DLD1 (cell line): ENCODE results near the gene ZNF763.
"Not testable (repeated sequence)": the region's sequence is repeated elsewhere in the genome, so short reads cannot be mapped to it uniquely, and the experiment has no call there.

Experiments
- in situ Hi-C: cut with HindIII; loops from 2 replicates; pipeline ENCODE4 v1.10.0; 2017; ENCODE audit warnings: low sequenced_read_pairs

Gene ZNF763

DNA sequence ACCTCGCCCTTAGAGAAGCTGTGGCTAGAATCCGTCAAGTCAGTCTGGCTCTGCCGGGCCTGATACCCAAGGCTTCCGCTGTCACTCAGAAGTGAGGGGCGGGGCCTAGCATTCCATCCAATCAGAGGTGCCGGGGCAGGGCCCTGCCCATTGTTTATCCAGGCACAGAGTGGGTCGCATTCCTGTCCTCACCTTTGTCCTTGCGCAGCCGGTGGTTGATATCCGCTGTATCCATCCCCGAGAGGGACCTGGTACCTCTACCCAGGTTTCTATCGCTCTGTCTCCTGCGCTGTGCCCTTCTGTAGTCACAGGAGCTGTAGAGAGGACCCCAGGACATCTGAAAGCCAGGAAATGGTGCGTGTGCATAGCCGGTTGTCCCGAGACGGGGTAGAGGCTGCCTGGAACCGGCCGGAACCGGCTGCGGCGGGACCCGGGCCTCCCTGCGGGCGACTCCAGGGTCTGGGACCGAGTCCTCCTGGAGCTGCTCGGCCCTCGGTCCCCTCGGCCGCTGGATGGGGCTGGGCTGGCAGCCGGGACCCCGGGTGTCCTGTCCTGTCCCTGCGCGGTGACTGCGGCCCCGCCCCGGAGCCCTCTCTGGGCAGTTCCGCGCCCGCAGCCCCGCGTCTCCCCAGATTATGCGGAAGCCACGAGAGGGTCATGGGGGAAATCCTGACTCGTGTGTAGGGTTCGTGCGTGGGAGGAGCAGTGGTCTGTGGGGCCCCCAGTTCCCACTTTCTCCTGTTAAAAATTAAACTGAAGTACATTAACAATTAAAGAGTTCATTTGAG lies at the start of gene ZNF763:
TSS of gene ZNF763 (plus strand) at position 183 of the 788 bp plus-strand sequence. CDS start at position 352, 169 bp downstream.
- in situ Hi-C loops = no loop called here

DNA sequence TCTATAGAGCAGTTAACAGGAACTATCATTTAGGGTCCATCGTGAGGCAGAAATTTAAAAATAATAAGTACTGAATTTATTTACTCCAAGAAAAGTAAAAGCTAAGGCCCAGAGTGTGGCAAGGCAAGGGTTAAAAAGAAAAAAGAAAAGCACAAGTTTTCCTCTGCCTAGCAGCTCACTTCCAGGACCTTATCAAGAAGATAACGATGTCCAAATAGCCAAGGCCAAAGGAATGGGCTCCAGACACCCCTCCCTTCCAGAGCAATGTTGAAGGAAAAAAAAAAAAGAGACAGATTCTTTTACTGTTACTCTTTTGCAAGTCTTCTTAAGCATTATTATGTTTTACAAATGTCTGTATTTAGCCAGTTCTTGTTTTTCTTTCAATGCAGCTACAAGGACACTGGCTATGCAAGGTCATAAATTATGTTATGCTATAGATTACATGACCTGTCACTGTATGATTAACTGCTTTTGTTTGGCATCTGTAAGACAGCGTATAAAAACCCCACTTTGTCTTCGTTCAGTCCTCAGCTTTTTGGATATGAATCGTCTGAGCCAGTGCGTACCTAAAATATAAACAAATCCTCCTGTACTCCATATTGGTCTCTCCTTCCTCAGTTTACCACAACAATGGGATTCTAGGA lies 42.9 kb upstream of the ZNF763 start:
- in situ Hi-C loops = no loop called here

DNA sequence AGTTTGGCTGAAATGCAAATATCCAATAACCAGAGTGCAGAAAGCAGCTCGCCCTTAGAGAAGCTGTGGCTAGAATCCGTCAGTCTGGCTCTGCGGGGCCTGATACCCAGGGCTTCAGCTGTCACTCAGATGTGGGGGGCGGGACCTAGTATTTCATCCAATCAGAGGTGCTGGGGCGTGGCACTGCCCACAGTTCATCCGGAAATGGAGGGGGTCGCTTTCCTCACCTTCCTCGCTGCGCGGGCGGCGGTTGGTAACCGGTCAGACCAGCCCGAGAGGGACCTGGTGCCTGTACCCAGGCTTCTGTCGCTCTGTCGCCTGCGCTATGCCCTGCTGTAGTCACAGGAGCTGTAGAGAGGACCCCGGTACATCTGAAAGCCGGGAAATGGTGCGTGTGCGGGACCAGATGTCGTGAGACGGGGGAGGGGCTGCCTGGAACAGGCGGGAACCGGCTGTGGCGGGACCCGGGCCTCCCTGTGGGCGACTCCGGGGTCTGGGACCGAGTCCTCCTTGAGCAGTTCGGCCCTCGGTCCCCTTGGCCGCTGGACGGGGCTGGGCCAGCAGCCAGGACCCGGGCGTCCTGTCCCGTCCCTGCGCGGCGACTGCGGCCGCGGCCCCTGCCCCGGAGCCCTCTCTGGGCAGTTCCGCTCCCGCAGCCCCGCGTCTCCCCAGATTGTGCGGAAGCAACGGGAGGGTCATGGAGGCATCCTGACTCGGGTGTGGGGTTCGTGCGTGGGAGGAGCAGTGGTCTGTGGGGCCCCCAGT lies 39.8 kb upstream of the ZNF763 start, which contains the start of gene ZNF700:
TSS of gene ZNF700 (plus strand) at position 222 of the 765 bp plus-strand sequence. CDS start at position 326, 104 bp downstream.
- in situ Hi-C loops = no loop called here

DNA sequence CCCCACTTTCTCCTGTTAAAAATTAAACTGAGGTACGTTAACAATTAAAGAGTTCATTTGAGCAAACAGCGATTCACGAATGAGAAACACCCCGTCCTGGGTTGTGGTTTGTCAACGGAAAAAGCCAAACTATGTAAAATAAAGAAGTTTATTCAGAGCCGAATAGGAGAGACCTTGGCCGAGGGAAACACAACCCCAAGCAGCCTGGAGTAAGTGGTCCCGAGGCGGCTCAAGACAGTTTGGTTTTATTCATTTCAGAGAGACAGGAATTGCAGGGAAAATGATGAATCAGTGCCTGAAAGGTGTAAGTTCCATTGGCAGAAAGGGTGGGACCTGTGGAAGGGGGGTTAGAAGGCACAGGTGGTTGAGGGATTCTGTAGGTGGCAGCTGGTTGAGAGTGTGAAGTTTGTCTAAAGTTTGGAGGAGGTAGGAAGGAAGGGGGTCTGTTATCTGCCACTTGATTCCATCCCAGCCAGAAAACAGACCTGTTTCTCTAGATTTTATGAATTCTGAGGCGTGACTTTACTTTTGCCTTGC lies 39.1 kb upstream of the ZNF763 start:
- in situ Hi-C loops = not testable (repeated sequence)

DNA sequence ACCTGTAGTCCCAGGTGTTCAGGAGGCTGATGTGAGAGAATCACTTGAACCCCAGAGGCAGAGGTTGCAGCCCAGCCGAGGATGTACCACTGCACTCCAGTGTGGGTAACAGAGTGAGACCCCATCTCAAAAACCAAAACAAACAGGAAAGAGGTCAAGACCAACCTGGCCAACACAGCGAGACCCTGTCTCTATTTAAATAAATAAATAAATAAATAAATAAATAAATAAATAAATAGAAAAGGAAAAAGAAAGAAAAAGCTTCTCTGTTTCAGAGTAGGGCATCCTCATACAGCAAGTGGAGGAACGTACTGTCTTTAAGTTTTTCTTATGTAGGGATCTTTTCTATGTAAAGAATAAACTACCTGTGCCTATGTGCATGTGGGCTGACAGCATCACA lies 37.6 kb upstream of the ZNF763 start:
- in situ Hi-C loops = no loop called here

DNA sequence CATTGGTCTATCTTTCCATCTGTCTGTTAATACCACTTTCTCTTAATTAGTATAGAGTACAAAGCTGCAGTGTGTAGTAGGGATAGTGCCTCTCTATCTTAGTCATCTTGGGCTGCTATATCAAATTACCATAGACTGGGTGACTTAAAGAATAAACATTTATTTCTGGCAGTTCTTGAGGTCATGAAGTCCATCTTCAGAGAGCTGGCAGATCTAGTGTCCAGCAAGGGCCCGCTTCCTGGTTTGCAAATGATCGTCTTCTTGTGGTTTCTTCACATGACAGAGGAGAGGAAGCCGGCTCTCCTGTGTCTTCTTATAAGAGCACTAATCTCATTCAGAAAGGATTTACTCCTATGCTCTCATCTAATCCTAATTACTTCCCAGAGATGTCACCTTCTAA lies 33.8 kb upstream of the ZNF763 start:
- in situ Hi-C loops = no loop called here

DNA sequence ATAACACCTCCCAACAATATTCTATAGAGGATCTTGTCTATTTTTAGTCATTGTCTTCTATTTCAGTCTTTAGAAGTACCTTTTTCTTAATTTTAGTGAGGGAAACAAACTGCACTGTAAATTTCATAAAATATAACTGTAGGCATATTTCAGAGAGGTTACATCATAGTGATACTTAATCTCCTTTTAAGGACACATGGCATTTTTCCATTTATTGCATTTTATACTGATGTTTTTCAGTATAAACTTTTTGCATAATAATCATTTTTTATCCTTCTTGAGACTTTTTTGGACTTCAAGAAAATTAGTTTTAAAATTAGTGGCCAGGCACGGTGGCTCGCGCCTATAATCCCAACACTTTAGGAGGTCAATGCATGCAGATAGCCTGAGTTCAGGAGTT lies 33.3 kb upstream of the ZNF763 start:
- in situ Hi-C loops = no loop called here

DNA sequence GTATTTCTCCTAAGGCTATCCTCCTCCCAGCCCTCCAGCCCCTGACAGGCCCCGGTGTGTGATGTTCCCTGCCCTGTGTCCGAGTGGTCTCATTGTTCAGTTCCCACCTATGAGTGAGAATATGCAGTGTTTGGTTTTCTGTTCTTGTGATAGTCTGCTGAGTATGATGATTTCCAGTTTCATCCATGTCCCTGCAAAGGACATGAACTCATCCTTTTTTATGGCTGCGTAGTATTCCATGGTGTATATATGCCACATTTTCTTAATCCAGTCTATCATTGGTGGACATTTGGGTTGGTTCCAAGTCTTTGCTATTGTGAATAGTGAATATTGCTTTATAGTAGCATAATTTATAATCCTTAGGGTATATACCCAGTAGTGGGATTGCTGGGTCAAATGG lies 29.0 kb upstream of the ZNF763 start:
- in situ Hi-C loops = not testable (repeated sequence)

DNA sequence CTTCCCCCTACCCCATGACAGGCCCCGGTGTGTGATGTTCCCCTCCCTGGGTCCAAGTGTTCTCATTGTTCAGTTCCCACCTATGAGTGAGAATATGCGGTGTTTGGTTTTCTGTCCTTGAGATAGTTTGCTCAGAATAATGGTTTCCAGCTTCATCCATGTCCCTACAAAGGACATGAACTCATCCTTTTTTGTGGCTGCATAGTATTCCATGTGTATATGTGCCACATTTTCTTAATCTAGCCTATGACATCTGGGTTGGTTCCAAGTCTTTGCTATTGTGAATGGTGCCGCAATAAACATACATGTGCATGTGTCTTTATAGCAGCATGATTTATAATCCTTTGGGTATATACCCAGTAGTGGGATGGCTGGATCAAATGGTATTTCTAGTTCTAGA lies 26.5 kb upstream of the ZNF763 start:
- in situ Hi-C loops = not testable (repeated sequence)

DNA sequence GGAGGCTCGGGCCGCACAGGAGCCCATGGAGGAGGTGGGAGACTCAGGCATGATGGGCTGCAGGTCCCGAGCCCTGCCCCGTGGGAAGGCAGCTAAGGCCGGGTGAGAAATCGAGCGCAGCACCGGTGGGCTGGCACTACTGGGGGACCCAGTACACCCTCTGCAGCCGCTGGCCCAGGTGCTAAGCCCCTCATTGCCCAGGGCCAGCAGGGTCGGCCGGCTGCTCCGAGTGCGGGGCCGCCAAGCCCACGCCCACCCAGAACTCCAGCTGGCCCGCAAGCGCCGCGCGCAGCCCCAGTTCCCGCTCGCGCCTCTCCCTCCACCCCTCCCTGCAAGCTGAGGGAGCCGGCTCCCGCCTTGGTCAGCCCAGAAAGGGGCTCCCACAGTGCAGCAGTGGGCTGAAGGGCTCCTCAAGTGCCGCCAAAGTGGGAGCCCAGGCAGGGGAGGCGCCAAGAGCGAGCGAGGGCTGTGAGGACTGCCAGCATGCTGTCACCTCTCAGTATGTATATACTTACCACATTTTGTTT lies 23.4 kb upstream of the ZNF763 start:
- in situ Hi-C loops = not testable (repeated sequence)

DNA sequence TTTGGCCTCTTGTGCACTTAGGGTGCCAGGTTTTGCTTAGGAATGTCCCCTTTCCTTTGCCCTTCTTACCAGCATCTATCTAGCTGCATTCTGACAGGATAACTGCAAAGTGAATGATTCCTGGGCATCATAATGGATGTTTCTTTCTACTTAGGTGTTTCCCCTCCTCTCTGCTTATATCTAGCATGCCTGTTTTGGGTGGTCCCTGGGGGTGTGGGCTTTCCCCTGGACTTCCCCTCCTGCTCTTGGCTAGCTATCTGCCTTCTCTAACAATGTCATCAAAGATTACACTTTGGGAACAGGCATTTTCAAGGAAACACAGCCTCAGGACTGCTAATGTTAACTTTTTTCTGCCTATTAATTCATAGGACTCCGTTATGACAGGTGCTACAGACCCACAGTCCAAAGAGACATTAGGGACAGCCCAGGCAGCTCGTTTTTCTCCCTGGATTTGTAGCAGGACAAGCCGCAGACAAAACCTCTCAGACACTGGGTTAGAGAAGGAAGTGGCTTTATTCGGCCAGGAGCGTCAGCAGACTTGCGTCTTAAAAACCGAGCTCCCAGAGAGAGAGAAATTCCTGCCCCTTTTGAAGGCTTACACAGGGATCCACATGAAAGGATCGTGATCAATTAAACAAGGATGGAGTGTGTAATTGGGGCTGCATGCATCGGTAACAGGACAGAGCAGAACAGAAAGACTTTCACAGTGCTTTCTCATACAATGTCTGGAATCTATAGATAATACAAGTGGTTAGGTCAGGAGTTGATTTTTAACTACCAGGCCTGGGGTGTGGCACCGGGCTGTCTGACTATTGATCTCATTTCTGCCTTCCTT lies 22.6 kb upstream of the ZNF763 start:
- in situ Hi-C loops = no loop called here

DNA sequence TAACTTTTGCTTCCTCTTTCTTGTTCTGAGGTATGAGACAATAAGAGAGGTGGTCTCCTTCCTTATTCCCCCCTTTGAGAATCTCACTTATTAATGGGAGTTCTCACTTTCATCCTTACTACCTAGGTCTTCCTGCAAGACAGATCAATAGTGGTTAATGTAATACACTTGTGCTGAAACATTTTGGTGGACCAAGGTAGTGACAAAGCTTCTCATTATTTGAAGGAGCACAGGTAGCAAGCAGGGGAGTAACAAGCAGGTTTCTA lies 22.1 kb upstream of the ZNF763 start:
- in situ Hi-C loops = no loop called here

DNA sequence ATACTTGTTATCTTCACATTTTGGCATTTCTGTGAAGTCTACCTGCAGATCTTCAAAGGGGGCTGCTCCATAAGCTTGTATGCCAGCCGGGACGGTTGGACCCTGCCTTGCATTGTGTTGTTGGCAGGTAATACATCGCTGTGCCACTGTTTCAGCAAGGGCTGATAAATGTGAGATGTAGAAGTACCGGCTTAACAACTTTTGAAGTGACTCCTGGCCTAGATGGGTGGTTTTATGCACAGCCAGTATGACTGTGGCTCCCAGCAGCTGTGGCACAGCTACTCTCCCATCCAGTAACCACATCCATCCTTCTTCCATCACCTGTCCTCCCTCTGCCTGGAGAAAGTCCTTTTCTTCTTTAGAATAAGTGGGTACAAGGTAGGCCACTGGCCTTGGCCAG lies 20.2 kb upstream of the ZNF763 start:
- in situ Hi-C loops = no loop called here

DNA sequence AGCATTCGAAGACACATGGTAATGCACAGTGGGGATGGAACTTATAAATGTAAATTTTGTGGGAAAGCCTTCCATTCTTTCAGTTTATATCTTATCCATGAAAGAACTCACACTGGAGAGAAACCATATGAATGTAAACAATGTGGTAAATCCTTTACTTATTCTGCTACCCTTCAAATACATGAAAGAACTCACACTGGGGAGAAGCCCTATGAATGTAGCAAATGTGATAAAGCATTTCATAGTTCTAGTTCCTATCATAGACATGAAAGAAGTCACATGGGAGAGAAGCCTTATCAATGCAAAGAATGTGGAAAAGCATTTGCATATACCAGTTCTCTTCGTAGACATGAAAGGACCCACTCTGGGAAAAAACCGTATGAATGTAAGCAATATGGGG lies 16.2 kb upstream of the ZNF763 start:
- in situ Hi-C loops = no loop called here

DNA sequence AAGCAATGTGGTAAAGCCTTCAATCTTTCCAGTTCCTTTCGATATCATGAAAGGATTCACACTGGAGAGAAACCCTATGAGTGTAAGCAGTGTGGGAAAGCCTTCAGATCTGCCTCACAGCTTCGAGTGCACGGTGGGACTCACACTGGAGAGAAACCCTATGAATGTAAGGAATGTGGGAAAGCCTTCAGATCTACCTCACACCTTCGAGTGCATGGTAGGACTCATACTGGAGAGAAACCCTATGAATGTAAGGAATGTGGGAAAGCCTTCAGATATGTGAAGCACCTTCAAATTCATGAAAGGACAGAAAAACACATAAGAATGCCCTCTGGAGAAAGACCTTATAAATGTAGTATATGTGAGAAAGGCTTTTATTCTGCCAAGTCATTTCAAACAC lies 15.6 kb upstream of the ZNF763 start:
- in situ Hi-C loops = no loop called here

DNA sequence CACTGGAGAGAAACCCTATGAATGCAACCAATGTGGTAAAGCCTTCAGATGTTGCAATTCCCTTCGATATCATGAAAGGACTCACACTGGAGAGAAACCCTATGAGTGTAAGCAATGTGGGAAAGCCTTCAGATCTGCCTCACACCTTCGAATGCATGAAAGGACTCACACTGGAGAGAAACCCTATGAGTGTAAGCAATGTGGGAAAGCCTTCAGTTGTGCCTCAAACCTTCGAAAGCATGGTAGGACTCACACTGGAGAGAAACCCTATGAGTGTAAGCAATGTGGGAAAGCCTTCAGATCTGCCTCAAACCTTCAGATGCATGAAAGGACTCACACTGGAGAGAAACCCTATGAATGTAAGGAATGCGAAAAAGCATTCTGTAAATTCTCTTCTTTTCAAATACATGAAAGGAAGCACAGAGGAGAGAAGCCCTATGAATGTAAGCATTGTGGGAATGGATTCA lies 15.2 kb upstream of the ZNF763 start:
- in situ Hi-C loops = not testable (repeated sequence)

DNA sequence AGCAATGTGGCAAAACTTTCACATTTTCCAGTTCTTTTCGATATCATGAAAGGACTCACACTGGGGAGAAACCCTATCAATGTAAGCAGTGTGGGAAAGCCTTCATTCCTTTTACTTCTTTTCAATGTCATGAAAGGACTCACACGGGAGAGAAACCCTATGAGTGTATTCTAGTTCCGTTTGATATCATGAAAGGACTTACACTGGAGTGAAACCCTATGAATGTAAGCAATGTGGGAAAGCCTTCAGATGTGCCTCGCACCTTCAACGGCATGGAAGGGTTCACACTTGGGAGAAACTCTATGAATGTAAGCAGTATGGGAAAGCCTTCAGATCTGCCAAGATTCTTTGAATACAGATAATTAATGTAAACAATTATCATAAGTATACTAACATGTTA lies 14.5 kb upstream of the ZNF763 start:
- in situ Hi-C loops = no loop called here

DNA sequence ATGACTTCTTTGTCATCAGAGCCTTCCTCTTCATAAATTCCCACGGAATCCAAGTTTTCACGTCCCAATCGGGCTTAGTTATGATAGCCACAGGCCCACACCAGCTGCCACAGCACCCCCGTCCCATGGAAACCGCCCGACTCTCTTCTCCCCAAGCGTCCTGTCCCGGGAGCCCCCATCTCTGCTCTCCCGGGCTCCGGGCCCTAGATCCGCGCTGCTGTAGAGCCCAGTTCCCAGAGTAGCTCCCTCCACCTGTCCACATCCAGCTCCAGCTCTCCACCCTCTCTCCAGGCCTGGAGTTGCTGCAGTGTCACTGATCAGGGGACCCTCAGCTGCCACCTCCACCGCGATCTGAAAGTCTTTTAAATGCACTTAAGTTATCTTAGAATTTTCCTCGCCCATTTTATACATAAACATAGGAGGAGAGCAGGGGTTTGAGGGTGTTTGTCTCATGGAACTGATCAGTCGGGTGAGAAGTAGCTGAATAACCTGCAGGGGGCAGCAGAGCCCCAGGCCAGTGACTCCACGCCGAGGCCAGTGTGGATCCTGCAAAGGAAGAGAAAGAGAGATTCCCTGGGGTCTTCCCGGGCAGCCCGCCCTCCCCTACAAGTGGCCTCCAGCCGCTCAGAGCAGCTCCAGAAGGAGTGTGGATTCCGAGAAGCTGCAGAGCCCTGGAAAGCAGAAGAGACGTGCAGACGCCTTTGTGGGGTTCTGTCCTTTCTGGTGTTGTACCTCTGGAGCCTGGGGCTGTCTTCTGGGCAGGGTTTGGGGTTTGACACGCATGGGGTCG lies 1.1 kb upstream of the ZNF763 start:
- in situ Hi-C loops = no loop called here

DNA sequence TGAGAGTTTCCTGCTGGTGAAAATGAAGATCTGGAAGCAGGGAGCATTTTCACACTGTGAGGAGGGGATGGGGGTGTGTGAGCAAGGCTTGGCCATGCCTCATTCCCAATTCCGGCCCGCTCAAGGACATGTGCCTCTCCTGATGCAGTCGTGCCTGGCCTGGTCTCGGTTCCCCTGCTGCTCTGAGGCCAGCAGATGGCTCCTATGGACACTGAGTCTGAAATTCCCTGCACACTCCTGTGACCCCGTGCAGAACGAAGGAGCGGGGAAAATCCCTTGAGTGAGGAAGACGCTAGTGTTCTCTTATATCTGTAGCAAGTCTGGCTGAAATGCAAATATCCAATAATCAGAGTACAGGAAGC lies 363 bp upstream of the ZNF763 start:
- in situ Hi-C loops = no loop called here

DNA sequence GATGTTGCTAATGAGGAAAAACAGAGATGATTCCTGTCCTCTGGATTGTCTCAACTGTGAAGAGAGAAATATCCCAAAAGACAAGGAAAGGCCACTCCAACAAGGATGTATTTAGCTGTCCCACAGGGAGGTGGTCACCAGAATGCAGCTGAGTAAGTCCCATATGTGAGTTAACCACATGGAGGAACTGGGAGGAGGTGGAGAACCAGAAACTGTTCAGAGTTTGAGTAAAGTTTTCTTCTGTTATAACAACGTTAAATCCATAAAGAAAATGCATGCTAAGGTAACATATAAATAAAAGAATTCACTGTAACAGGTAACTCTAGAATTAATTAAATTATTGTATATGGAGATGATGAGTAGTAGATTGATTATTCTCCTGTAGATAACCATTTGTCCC lies 5.3 kb downstream of the ZNF763 start:
- in situ Hi-C loops = no loop called here
